HCT116 (cell line): Measurements from ENCODE around the gene TBPL1. TPM values are rescaled to one million over a fixed set of nuclear protein-coding genes. Genes with fewer than 3 reads are reported as not detected.
A peak's percentile ranks its signal among the peaks of the same experiment; 100 is the strongest.

Source experiments
- ATAC-seq: fragments of 200-7000 bp; cut with Tn5 transposase; 2 replicates; pipeline ENCODE4 v1.9.1; 2020; ENCODE audit warnings: mild to moderate bottlenecking, moderate library complexity
- BruUV-seq: library from RNA; stranded (reverse); fragments of 400-500 nt; replicated peaks from 2 replicates; lab custom pipeline; 2021; lab: Mats Ljungman, UMichigan
- CTCF ChIA-PET: fragments of 300-600 bp; sonication (Branson Sonifier 250); formaldehyde crosslinking; loops from one replicate; lab custom pipeline; 2021; ENCODE audit warnings: antibody characterized with exemption; lab: Charles Lee
- POLR2A ChIA-PET: fragments of 300-600, 350-600 bp; sonication (Branson Sonifier 250); formaldehyde crosslinking; loops from one replicate; lab custom pipeline; 2021; ENCODE audit warnings: antibody characterized with exemption; lab: Charles Lee
- RAD21 ChIA-PET, 2 experiments: fragments of 300-600 bp; sonication (Branson Sonifier 250); formaldehyde crosslinking; loops; one replicate each; lab custom pipeline; 2023; ENCODE audit warnings: low total read pairs in 2 of 2; ENCODE audit not compliant: uncharacterized antibody in 2 of 2, unreplicated experiment in 2 of 2, low non-redundant PET in 1 of 2; lab: Charles Lee
- DNase-seq: peaks from one replicate; pipeline ENCODE4 v3.0.0-alpha.2; 2010; ENCODE audit warnings: low read depth, low spot score
- H2AFZ ChIP-seq: fragments of 200-600 bp; shearing (Covaris generic), sonication (generic); 2 replicates; pipeline ENCODE4 v1.6.1; 2017; ENCODE audit warnings: low read depth, mixed run types, mixed read lengths, antibody characterized with exemption, low read length; ENCODE audit not compliant: poor library complexity, severe bottlenecking
- H3K27ac ChIP-seq: 2 replicates; pipeline ENCODE4 v1.5.1; 2012; ENCODE audit warnings: low read depth, low read length
- H3K27me3 ChIP-seq: fragments of 200-600 bp; sonication (generic); 2 replicates; pipeline ENCODE4 v1.6.1; 2016; ENCODE audit warnings: mixed run types, low read length, mixed read lengths; ENCODE audit not compliant: insufficient read depth
- H3K36me3 ChIP-seq, 2 experiments: fragments of 200-500 bp in 1 of 2; fragments of 200-600 bp in 1 of 2; sonication (Bioruptor generic) in 1 of 2; sonication (generic) in 1 of 2; 2 replicates each; pipeline versions ENCODE4 v1.5.1 to v1.6.1; 2014 to 2016; ENCODE audit warnings: low read length in 2 of 2, inconsistent platforms in 1 of 2, mixed read lengths in 1 of 2, mixed run types in 1 of 2; ENCODE audit not compliant: insufficient read depth in 2 of 2, control insufficient read depth in 1 of 2
- H3K4me1 ChIP-seq, 2 experiments: fragments of 200-600 bp in 1 of 2; sonication (generic) in 1 of 2; 2 replicates each; pipeline versions ENCODE4 v1.5.1 to v1.6.1; 2012 to 2017; ENCODE audit warnings: low read length in 2 of 2, inconsistent platforms in 1 of 2, mild to moderate bottlenecking in 1 of 2, mixed read lengths in 1 of 2, mixed run types in 1 of 2, moderate library complexity in 1 of 2; ENCODE audit not compliant: insufficient read depth in 2 of 2, control insufficient read depth in 1 of 2
- H3K4me2 ChIP-seq: fragments of 200-600 bp; sonication (generic); 2 replicates; pipeline ENCODE4 v1.6.1; 2017; ENCODE audit warnings: mixed run types, low read length, mixed read lengths
- H3K4me3 ChIP-seq, 2 experiments: fragments of 200-600 bp in 1 of 2; sonication (generic) in 1 of 2; replicated peaks in 1 of 2; 2 replicates each; pipeline ENCODE4 v1.5.1; 2011 to 2016; ENCODE audit warnings: low read length in 2 of 2, control low read depth in 1 of 2, low read depth in 1 of 2, mild to moderate bottlenecking in 1 of 2, mixed read lengths in 1 of 2, mixed run types in 1 of 2
- H3K79me2 ChIP-seq: fragments of 200-600 bp; sonication (generic); 2 replicates; pipeline ENCODE4 v1.6.1; 2017; ENCODE audit warnings: mild to moderate bottlenecking, mixed run types, low read length, moderate library complexity, mixed read lengths; ENCODE audit not compliant: insufficient read depth
- H3K9ac ChIP-seq: fragments of 200-600 bp; sonication (generic); 2 replicates; pipeline ENCODE4 v1.6.1; 2016; ENCODE audit warnings: low read length, mixed read lengths
- H3K9me2 ChIP-seq: fragments of 200-600 bp; sonication (generic), shearing (Covaris generic); 2 replicates; pipeline ENCODE4 v1.6.1; 2017; ENCODE audit warnings: mixed run types, mild to moderate bottlenecking, moderate library complexity; ENCODE audit not compliant: insufficient read depth
- H3K9me3 ChIP-seq, 2 experiments: fragments of 200-500 bp in 1 of 2; fragments of 200-600 bp in 1 of 2; sonication (Bioruptor generic) in 1 of 2; sonication (generic) in 1 of 2; 2 replicates each; pipeline ENCODE4 v1.6.1; 2014 to 2017; ENCODE audit warnings: low read length in 2 of 2, mixed read lengths in 2 of 2, inconsistent platforms in 1 of 2, low read depth in 1 of 2, mild to moderate bottlenecking in 1 of 2, mixed run types in 1 of 2, moderate library complexity in 1 of 2; ENCODE audit not compliant: control insufficient read depth in 1 of 2, insufficient read depth in 1 of 2
- H4K20me1 ChIP-seq: fragments of 200-600 bp; sonication (generic), shearing (Covaris generic); 2 replicates; pipeline ENCODE4 v1.6.1; 2017; ENCODE audit warnings: mixed run types, mild to moderate bottlenecking, moderate library complexity; ENCODE audit not compliant: insufficient read depth
- CTCF ChIP-seq, 3 experiments: fragments of 200-600 bp in 1 of 3; sonication (generic) in 1 of 3; IDR thresholded peaks in 2 of 3; conservative IDR thresholded peaks in 1 of 3; 2 replicates each; pipeline ENCODE4 v1.5.1; 2012 to 2017; ENCODE audit warnings: low read depth in 2 of 3, low read length in 2 of 3, antibody characterized with exemption in 1 of 3, borderline replicate concordance in 1 of 3, control low read depth in 1 of 3, mild to moderate bottlenecking in 1 of 3, mixed read lengths in 1 of 3, mixed run types in 1 of 3, moderate library complexity in 1 of 3; ENCODE audit not compliant: insufficient read depth in 1 of 3
- ELF1 ChIP-seq: IDR thresholded peaks from 2 replicates; pipeline ENCODE4 v1.6.1; 2012; ENCODE audit warnings: low read depth, borderline replicate concordance
- FOSL1 ChIP-seq: IDR thresholded peaks from 2 replicates; pipeline ENCODE4 v1.6.1; 2012; ENCODE audit warnings: low read depth
- POLR2AphosphoS5 ChIP-seq: IDR thresholded peaks from 2 replicates; pipeline ENCODE4 v1.6.1; 2011; ENCODE audit warnings: mild to moderate bottlenecking, low read depth, low read length, moderate library complexity
- RAD21 ChIP-seq: IDR thresholded peaks from 2 replicates; pipeline ENCODE4 v1.6.1; 2012; ENCODE audit warnings: low read depth, mild to moderate bottlenecking
- SIN3A ChIP-seq: IDR thresholded peaks from 2 replicates; pipeline ENCODE4 v1.6.1; 2012; ENCODE audit warnings: low read depth
- SRF ChIP-seq: IDR thresholded peaks from 2 replicates; pipeline ENCODE4 v1.6.1; 2012; ENCODE audit warnings: low read depth
- ZBTB33 ChIP-seq: IDR thresholded peaks from 2 replicates; pipeline ENCODE4 v1.6.1; 2011; ENCODE audit warnings: mild to moderate bottlenecking, low read length, moderate library complexity; ENCODE audit not compliant: insufficient replicate concordance; ENCODE audit errors: extremely low read depth
- ZNF274 ChIP-seq: fragments of 200-500 bp; sonication (Bioruptor generic); IDR thresholded peaks from 2 replicates; pipeline ENCODE4 v1.6.1; 2014; ENCODE audit warnings: mild to moderate bottlenecking, low read depth, low read length, inconsistent platforms
- intact Hi-C: fragments of 100-400 bp; cut with micrococcal nuclease; formaldehyde crosslinking; loops from 2 replicates; pipeline ENCODE4 v1.10.0; 2022
- total RNA-seq: library from RNA; stranded (reverse); gene quantifications from one replicate; pipeline ENCODE4 v1.2.1, GENCODE V29; 2021; ENCODE audit not compliant: unreplicated experiment

The TBPL1 gene
- total RNA-seq, 1 experiment from 2014 or later = 34.9 TPM

- peak overlapping the region; percentile 43; the same call in 1 of the 2 replicates for H3K27ac ChIP-seq
- TSS peak; percentile 43 for BruUV-seq
- intact Hi-C loops = no loop called here
- peak overlapping the region; percentile 82 to 87 for H3K4me3 ChIP-seq
- no peaks in the 10 kb centered on the region for H3K9me3 ChIP-seq
- ChIA-PET RAD21 (interaction anchor here in 1 of 2 experiments (1.0 kb wide), 1 partner anchor 110 kb away, joined by 5 read pairs; no protein-coding TSS in a partner anchor), POLR2A (no interaction called here), CTCF (interaction anchor here (0.9 to 1.9 kb wide), 4 partner anchors 110 to 143 kb away, joined by 3 to 7 read pairs (median 5); no protein-coding TSS in a partner anchor)
- H3K4me1 ChIP-seq = peaks cover 6 to 14% of the 10 kb centered on the region in 2 experiments; a peak in 3 of 4 replicates
- DNase-seq (no peak), ATAC-seq (no peak)
- H3K9ac ChIP-seq = peak overlapping the region; percentile 73
- H3K27me3 ChIP-seq = no peaks in the 10 kb centered on the region
- TF ChIP-seq POLR2AphosphoS5 (no peak), ZBTB33 (no peak), RAD21 (no peak), CTCF (IDR thresholded peaks at IDR 0.05 in 2 of 3, conservative IDR thresholded peaks at IDR 0.05 in 1 of 3; ENCODE audit: borderline replicate concordance in 1 of 3, insufficient read depth in 1 of 3, low read depth in 2 of 3, low read length in 2 of 3) (no peak), FOSL1 (no peak), SRF (no peak), ELF1 (no peak), SIN3A (no peak), ZNF274 (no peak)
- peak overlapping the region; percentile 71 for H3K4me2 ChIP-seq
- no peaks in the 10 kb centered on the region for H3K9me2 ChIP-seq
- H3K36me3 ChIP-seq = no peaks in the 10 kb centered on the region
- H3K79me2 ChIP-seq = peaks cover 56% of the 10 kb centered on the region
- 0 out of 2 replicates have a peak, but pooled peaks cover 3% of the 10 kb centered on the region for H4K20me1 ChIP-seq
- no peak overlapping the region for H2AFZ ChIP-seq
Measured at GRCh38 chr6:133953634-133954415, 801 bp downstream of the TBPL1 start.
